ENCODE results near the gene TBCEL.

Gene TBCEL

GRCh38 chr11:121067453-121067852 lies 43.6 kb downstream of the TBCEL start:
- H2BK5ac ChIP-seq (ENCODE audit: low read depth, low read length, poor library complexity), result no peak overlapping the region
- H3K9me3 ChIP-seq (ENCODE audit: insufficient read depth, low read depth, low read length), result no peaks in the 10 kb centered on the region
- no peak overlapping the region for H2AK5ac ChIP-seq (ENCODE audit: low read length)
- H4K91ac ChIP-seq (ENCODE audit: low read depth, low read length), result no peak overlapping the region
- no peaks in the 10 kb centered on the region for H3K79me2 ChIP-seq (ENCODE audit: control insufficient read depth, insufficient read depth, low read length, poor library complexity)
- H4K12ac ChIP-seq (ENCODE audit: low read depth, low read length), result no peak overlapping the region
- no peak overlapping the region for H3K4ac ChIP-seq (ENCODE audit: low read depth, low read length)
- DNase-seq, result no peak
- H3K27ac ChIP-seq (ENCODE audit: low read depth, low read length), result no peak overlapping the region
- no peak overlapping the region for H3K4me2 ChIP-seq (ENCODE audit: low read length)
- peaks cover 0 to 2% of the 10 kb centered on the region in 2 experiments for H3K36me3 ChIP-seq (ENCODE audit: control insufficient read depth in 1 of 2, insufficient read depth in 2 of 2, low read length in 2 of 2)
- no peaks in the 10 kb centered on the region for H3K27me3 ChIP-seq (ENCODE audit: insufficient read depth, low read length)
- H3K4me3 ChIP-seq (ENCODE audit: low read depth, low read length), result no peak overlapping the region
- H2AFZ ChIP-seq (ENCODE audit: insufficient read depth, low read length, poor library complexity), result no peak overlapping the region
- H3K9ac ChIP-seq (ENCODE audit: low read length), result no peak overlapping the region
- H3K4me1 ChIP-seq (ENCODE audit: control insufficient read depth in 1 of 2, insufficient read depth in 2 of 2, low read length in 2 of 2), result no peaks in the 10 kb centered on the region
- no peak overlapping the region for H2BK120ac ChIP-seq (ENCODE audit: insufficient read depth, low read length, poor library complexity)
- H3K18ac ChIP-seq (ENCODE audit: low read length), result no peak overlapping the region
- no peaks in the 10 kb centered on the region for H3K79me1 ChIP-seq (ENCODE audit: low read length)
- H4K8ac ChIP-seq (ENCODE audit: low read depth, low read length), result no peak overlapping the region
- no peak overlapping the region for H3K14ac ChIP-seq (ENCODE audit: low read length)
- WGBS (ENCODE audit: extremely low coverage, insufficient coverage, insufficient read length), result no CpG with 5 or more reads among the region's 2 CpGs
- no peak overlapping the region for H3K23ac ChIP-seq (ENCODE audit: low read length)
- no peak overlapping the region for H2BK12ac ChIP-seq (ENCODE audit: low read length)

GRCh38 chr11:121067962-121068647 lies 44.2 kb downstream of the TBCEL start:
- no peak overlapping the region for H2BK120ac ChIP-seq (ENCODE audit: insufficient read depth, low read length, poor library complexity)
- no peak overlapping the region for H3K14ac ChIP-seq (ENCODE audit: low read length)
- peaks cover 0 to 2% of the 10 kb centered on the region in 2 experiments for H3K36me3 ChIP-seq (ENCODE audit: control insufficient read depth in 1 of 2, insufficient read depth in 2 of 2, low read length in 2 of 2)
- H3K79me1 ChIP-seq (ENCODE audit: low read length), result no peaks in the 10 kb centered on the region
- no peak overlapping the region for H3K4me2 ChIP-seq (ENCODE audit: low read length)
- no peaks in the 10 kb centered on the region for H3K4me1 ChIP-seq (ENCODE audit: control insufficient read depth in 1 of 2, insufficient read depth in 2 of 2, low read length in 2 of 2)
- no peak overlapping the region for H2AFZ ChIP-seq (ENCODE audit: insufficient read depth, low read length, poor library complexity)
- H2AK5ac ChIP-seq (ENCODE audit: low read length), result no peak overlapping the region
- H3K9ac ChIP-seq (ENCODE audit: low read length), result no peak overlapping the region
- no peak overlapping the region for H3K18ac ChIP-seq (ENCODE audit: low read length)
- no peak overlapping the region for H3K4ac ChIP-seq (ENCODE audit: low read depth, low read length)
- no CpG with 5 or more reads among the region's 6 CpGs for WGBS (ENCODE audit: extremely low coverage, insufficient coverage, insufficient read length)
- no peak overlapping the region for H2BK5ac ChIP-seq (ENCODE audit: low read depth, low read length, poor library complexity)
- no peak overlapping the region for H3K27ac ChIP-seq (ENCODE audit: low read depth, low read length)
- no peaks in the 10 kb centered on the region for H3K79me2 ChIP-seq (ENCODE audit: control insufficient read depth, insufficient read depth, low read length, poor library complexity)
- H3K9me3 ChIP-seq (ENCODE audit: insufficient read depth, low read depth, low read length), result no peaks in the 10 kb centered on the region
- H4K12ac ChIP-seq (ENCODE audit: low read depth, low read length), result no peak overlapping the region
- no peak for DNase-seq
- H2BK12ac ChIP-seq (ENCODE audit: low read length), result no peak overlapping the region
- no peak overlapping the region for H3K23ac ChIP-seq (ENCODE audit: low read length)
- no peak overlapping the region for H3K4me3 ChIP-seq (ENCODE audit: low read depth, low read length)
- H4K91ac ChIP-seq (ENCODE audit: low read depth, low read length), result no peak overlapping the region
- no peaks in the 10 kb centered on the region for H3K27me3 ChIP-seq (ENCODE audit: insufficient read depth, low read length)
- H4K8ac ChIP-seq (ENCODE audit: low read depth, low read length), result no peak overlapping the region

GRCh38 chr11:121068787-121069186 lies 44.9 kb downstream of the TBCEL start:
- Histone ChIP-seq H3K18ac (ENCODE audit: low read length) (no peak overlapping the region), H3K79me2 (ENCODE audit: control insufficient read depth, insufficient read depth, low read length, poor library complexity) (no peaks in the 10 kb centered on the region), H2BK120ac (ENCODE audit: insufficient read depth, low read length, poor library complexity) (no peak overlapping the region), H3K23ac (ENCODE audit: low read length) (no peak overlapping the region), H2AK5ac (ENCODE audit: low read length) (no peak overlapping the region), H3K27ac (ENCODE audit: low read depth, low read length) (no peak overlapping the region), H3K4ac (ENCODE audit: low read depth, low read length) (no peak overlapping the region), H2AFZ (ENCODE audit: insufficient read depth, low read length, poor library complexity) (no peak overlapping the region), H4K12ac (ENCODE audit: low read depth, low read length) (no peak overlapping the region), H4K8ac (ENCODE audit: low read depth, low read length) (no peak overlapping the region), H2BK12ac (ENCODE audit: low read length) (no peak overlapping the region), H3K14ac (ENCODE audit: low read length) (no peak overlapping the region), H3K9ac (ENCODE audit: low read length) (no peak overlapping the region), H3K27me3 (ENCODE audit: insufficient read depth, low read length) (no peaks in the 10 kb centered on the region), H3K79me1 (ENCODE audit: low read length) (no peaks in the 10 kb centered on the region), H3K4me2 (ENCODE audit: low read length) (no peak overlapping the region), H3K36me3 (ENCODE audit: control insufficient read depth in 1 of 2, insufficient read depth in 2 of 2, low read length in 2 of 2) (peaks cover 0 to 2% of the 10 kb centered on the region in 2 experiments), H3K4me3 (ENCODE audit: low read depth, low read length) (no peak overlapping the region), H2BK5ac (ENCODE audit: low read depth, low read length, poor library complexity) (no peak overlapping the region), H3K4me1 (ENCODE audit: control insufficient read depth in 1 of 2, insufficient read depth in 2 of 2, low read length in 2 of 2) (no peaks in the 10 kb centered on the region), H3K9me3 (ENCODE audit: insufficient read depth, low read depth, low read length) (no peaks in the 10 kb centered on the region), H4K91ac (ENCODE audit: low read depth, low read length) (no peak overlapping the region)
- no CpG with 5 or more reads among the region's 6 CpGs for WGBS (ENCODE audit: extremely low coverage, insufficient coverage, insufficient read length)
- DNase-seq, result no peak

GRCh38 chr11:121070951-121071845 lies 47.3 kb downstream of the TBCEL start:
- peak; percentile 5 to 71 for DNase-seq
- H3K79me2 ChIP-seq (ENCODE audit: control insufficient read depth, insufficient read depth, low read length, poor library complexity), result no peaks in the 10 kb centered on the region
- peaks cover 0 to 2% of the 10 kb centered on the region in 2 experiments for H3K36me3 ChIP-seq (ENCODE audit: control insufficient read depth in 1 of 2, insufficient read depth in 2 of 2, low read length in 2 of 2)
- no peak overlapping the region for H3K4me2 ChIP-seq (ENCODE audit: low read length)
- H3K18ac ChIP-seq (ENCODE audit: low read length), result no peak overlapping the region
- H4K8ac ChIP-seq (ENCODE audit: low read depth, low read length), result peak overlapping the region; percentile 9
- no peak overlapping the region for H3K14ac ChIP-seq (ENCODE audit: low read length)
- H3K23ac ChIP-seq (ENCODE audit: low read length), result no peak overlapping the region
- no peak overlapping the region for H4K12ac ChIP-seq (ENCODE audit: low read depth, low read length)
- no peaks in the 10 kb centered on the region for H3K4me1 ChIP-seq (ENCODE audit: control insufficient read depth in 1 of 2, insufficient read depth in 2 of 2, low read length in 2 of 2)
- H3K4me3 ChIP-seq (ENCODE audit: low read depth, low read length), result no peak overlapping the region
- H2BK5ac ChIP-seq (ENCODE audit: low read depth, low read length, poor library complexity), result no peak overlapping the region
- no peaks in the 10 kb centered on the region for H3K9me3 ChIP-seq (ENCODE audit: insufficient read depth, low read depth, low read length)
- WGBS (ENCODE audit: extremely low coverage, insufficient coverage, insufficient read length), result no CpG with 5 or more reads among the region's 2 CpGs
- no peaks in the 10 kb centered on the region for H3K79me1 ChIP-seq (ENCODE audit: low read length)
- H3K27ac ChIP-seq (ENCODE audit: low read depth, low read length), result no peak overlapping the region
- no peak overlapping the region for H4K91ac ChIP-seq (ENCODE audit: low read depth, low read length)
- no peak overlapping the region for H2BK12ac ChIP-seq (ENCODE audit: low read length)
- H2AFZ ChIP-seq (ENCODE audit: insufficient read depth, low read length, poor library complexity), result no peak overlapping the region
- H2BK120ac ChIP-seq (ENCODE audit: insufficient read depth, low read length, poor library complexity), result no peak overlapping the region
- no peak overlapping the region for H3K4ac ChIP-seq (ENCODE audit: low read depth, low read length)
- H2AK5ac ChIP-seq (ENCODE audit: low read length), result no peak overlapping the region
- no peak overlapping the region for H3K9ac ChIP-seq (ENCODE audit: low read length)
- no peaks in the 10 kb centered on the region for H3K27me3 ChIP-seq (ENCODE audit: insufficient read depth, low read length)

All from trophoblast cell (in vitro differentiated cells and primary cell).